Measurements from ENCODE around the gene DOC2B.

- no peak for TF ChIP-seq CTCF (conservative IDR thresholded peaks at IDR 0.05; ENCODE audit: low read depth in 2 of 2)
- TF ChIP-seq POLR2AphosphoS5 (IDR thresholded peaks at IDR 0.05; ENCODE audit: low read depth), result no peak
- TF ChIP-seq ETS1 (IDR thresholded peaks at IDR 0.05), result no peak
- TF ChIP-seq ZNF462 (CRISPR knock-in tag; IDR thresholded peaks at IDR 0.05), result no peak
- TF ChIP-seq EZH2phosphoT487 (IDR thresholded peaks at IDR 0.05; ENCODE audit: unreplicated experiment), result no peak
- no peak for TF ChIP-seq EZH2 (IDR thresholded peaks at IDR 0.05; ENCODE audit: low read depth, unreplicated experiment)
- no peak for TF ChIP-seq CREB1 (CRISPR knock-in tag; IDR thresholded peaks at IDR 0.05; ENCODE audit: low read depth)
- TF ChIP-seq ZNF331 (CRISPR knock-in tag; IDR thresholded peaks at IDR 0.05; ENCODE audit: low read depth), result no peak
- TF ChIP-seq JUNB (IDR thresholded peaks at IDR 0.05; ENCODE audit: unreplicated experiment), result no peak
- no peak for TF ChIP-seq ZNF114 (CRISPR knock-in tag; IDR thresholded peaks at IDR 0.05)
- no peak for TF ChIP-seq REST (IDR thresholded peaks at IDR 0.05; ENCODE audit: unreplicated experiment)
Observed at GRCh38 chr17:156946-157345, 24.5 kb downstream of the DOC2B start.

Data from GM23338 (cell line).